GM21423 (cell line): ENCODE measurements around the gene YPEL5.

ENCODE experiments used
- ATAC-seq: cut with Tn5 transposase; IDR thresholded peaks from one replicate; pipeline ENCODE4 v1.9.1; 2021; ENCODE audit warnings: mild to moderate bottlenecking, moderate library complexity; ENCODE audit not compliant: unreplicated experiment

Gene YPEL5

GRCh38 chr2:30164131-30164925 is 17.5 kb downstream of the YPEL5 start:
- ATAC-seq, result no peak

- peak; percentile 90 for ATAC-seq
Observed at GRCh38 chr2:30165050-30165520, 18.3 kb downstream of the YPEL5 start.

- ATAC-seq, result no peak
Observed at GRCh38 chr2:30165617-30166016, 18.8 kb downstream of the YPEL5 start.

- ATAC-seq, result no peak
Observed at GRCh38 chr2:30172627-30173026, 25.8 kb downstream of the YPEL5 start.

- ATAC-seq, result no peak
Observed at GRCh38 chr2:30177440-30177839, 30.6 kb downstream of the YPEL5 start.

GRCh38 chr2:30177956-30178355 is 31.1 kb downstream of the YPEL5 start:
- no peak for ATAC-seq

GRCh38 chr2:30178618-30179434 is 32.0 kb downstream of the YPEL5 start:
- no peak for ATAC-seq

GRCh38 chr2:30179536-30179935 is 32.7 kb downstream of the YPEL5 start:
- ATAC-seq, result no peak

- ATAC-seq, result no peak
Observed at GRCh38 chr2:30180226-30180625, 33.4 kb downstream of the YPEL5 start.

GRCh38 chr2:30181176-30181575 is 34.4 kb downstream of the YPEL5 start:
- ATAC-seq, result no peak

- ATAC-seq, result no peak
Observed at GRCh38 chr2:30184035-30184434, 37.2 kb downstream of the YPEL5 start.

GRCh38 chr2:30185178-30185577 is 38.4 kb downstream of the YPEL5 start:
- ATAC-seq, result no peak

GRCh38 chr2:30188292-30188691 is 41.5 kb downstream of the YPEL5 start:
- ATAC-seq, result no peak

- ATAC-seq, result no peak
Observed at GRCh38 chr2:30190637-30191036, 43.8 kb downstream of the YPEL5 start.

GRCh38 chr2:30191107-30191506 is 44.3 kb downstream of the YPEL5 start:
- no peak for ATAC-seq

GRCh38 chr2:30191819-30192271 is 45.0 kb downstream of the YPEL5 start:
- ATAC-seq, result no peak

GRCh38 chr2:30192314-30192713 is 45.5 kb downstream of the YPEL5 start:
- no peak for ATAC-seq

- ATAC-seq, result no peak
Observed at GRCh38 chr2:30193104-30193681, 46.4 kb downstream of the YPEL5 start.

GRCh38 chr2:30194421-30194820 is 47.6 kb downstream of the YPEL5 start:
- no peak for ATAC-seq

GRCh38 chr2:30195016-30195415 is 48.2 kb downstream of the YPEL5 start:
- ATAC-seq, result no peak

- ATAC-seq, result no peak
Observed at GRCh38 chr2:30197570-30198192, 50.9 kb downstream of the YPEL5 start.
